GM18511 (cell line): Measurements from ENCODE around the gene ZNF320.
"Not testable (repeated sequence)": the region's sequence is repeated elsewhere in the genome, so short reads cannot be mapped to it uniquely, and the experiment has no call there.

Experiments used
- ATAC-seq: cut with Tn5 transposase; IDR thresholded peaks from one replicate; pipeline ENCODE4 v1.9.1; 2021; ENCODE audit warnings: mild to moderate bottlenecking, moderate library complexity; ENCODE audit not compliant: unreplicated experiment

Gene ZNF320

DNA sequence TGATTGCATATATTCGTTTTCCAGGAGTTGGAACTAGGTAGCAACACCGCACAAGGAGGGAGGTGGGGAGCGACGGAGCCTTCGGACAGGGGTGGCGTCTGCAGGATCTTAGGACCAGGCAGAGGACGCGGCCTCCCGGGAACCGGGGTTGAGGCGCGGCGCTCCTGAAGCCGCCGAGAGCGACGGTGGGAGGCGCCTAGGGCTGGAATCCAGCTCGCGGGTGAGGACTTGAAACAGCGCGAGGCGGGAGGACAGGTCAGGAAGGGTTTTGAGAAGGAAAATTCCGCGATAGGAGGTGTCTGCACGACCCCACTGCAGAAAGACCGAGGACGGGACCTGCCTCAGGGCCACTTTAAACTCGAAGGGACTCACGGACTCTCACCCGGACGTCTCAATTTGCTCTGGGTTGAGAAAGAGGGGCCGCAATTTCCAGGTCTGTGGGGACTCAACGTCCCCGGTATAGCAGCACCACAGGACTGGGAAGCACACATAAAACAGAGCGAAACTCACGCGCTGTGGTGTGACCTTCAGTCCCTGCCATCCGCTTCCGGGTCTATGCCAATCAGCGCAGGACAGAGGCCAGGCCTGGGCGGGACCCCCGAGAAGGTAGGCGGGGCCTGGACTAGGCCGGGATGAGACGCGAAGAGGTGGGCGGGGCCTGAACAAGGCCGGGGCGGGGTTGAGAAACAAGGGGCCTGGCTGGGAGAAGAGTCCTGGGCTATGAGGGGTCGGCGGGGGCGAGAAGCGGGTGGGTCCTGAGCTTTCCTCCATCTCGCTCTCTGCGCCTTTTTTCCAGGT is at the start of gene ZNF320:
TSS of gene ZNF320 (minus strand) at position 498 of the 798 bp plus-strand sequence. CDS start 7,380 bp downstream, outside the sequence.
- peak; percentile 98 for ATAC-seq

DNA sequence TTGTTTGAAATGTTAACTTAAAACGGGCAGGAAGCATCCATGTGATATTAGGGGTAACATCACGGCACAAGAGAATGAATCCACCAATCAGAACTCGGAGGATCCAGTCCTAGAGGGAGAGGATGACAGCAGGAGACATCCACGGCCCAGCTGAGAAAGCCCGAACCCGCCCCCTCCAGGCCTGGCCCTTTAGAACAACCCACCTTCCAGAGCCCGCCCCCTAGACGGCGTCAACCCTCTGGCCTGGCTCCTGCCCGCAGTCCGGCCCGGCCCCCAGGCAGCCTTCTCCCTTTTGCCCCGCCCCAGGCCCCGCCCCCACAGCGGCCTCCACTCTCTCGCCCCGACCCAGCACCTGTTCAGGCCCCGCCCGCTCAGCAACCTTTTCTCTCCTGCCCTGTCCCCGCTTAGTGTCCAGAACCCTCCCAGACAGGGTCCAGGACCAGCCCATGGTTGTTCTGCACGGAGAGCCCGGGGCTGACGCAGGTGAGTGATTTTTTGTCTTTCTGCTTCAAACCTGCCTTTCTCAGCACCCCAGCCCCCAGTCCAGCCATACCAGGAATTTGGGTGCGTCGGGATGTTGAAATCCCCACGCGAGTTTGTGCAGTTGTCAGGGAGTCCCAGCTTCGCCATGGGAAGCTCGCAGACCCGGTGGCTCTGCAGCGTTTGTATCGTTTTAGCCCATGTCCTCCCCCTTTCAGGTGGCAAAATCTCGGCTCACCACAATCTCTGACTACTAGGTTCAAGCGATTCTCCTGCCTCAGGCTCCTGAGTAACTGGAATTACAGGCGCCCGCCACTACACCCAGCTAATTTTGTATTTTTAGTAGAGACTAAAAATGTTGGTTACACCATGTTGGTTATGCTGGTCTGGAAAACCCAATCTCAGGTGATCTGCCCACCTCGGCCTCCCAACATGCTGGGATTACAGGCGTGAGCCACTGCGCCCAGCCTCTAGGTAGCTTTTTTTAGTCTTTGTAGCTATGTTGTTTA is 49.2 kb upstream of the ZNF320 start:
- no peak for ATAC-seq

DNA sequence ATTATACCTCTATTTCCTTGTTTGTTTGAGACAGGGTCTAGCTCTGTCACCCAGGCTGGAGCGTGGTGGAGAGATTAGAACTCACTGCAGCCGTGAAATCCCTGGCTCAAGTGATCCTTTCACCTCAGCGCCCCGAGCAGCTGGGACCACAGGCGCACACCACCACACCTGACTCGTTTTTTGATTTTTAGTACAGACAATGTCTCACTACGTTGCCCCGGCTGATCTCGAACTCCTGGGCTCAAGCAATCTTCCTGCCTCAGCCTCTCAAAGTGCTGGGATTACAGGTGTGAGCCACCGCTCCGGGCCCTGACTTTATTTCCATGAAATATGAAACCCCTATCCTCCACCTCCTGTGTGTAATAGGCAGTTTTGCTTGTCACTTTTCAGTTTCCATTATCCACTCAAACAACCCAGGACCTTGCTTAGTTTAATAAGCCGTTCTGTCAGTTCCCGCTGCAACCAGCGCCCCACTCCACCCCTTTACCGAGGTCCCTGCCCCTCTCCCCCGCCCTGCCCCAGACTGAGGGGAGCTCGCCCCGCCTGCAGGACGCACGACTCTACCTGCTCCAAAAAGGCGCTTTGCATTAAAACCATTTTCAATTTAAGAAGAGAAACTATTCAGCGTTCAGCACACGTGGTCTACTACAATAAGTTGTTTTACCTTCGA is 48.4 kb upstream of the ZNF320 start:
- ATAC-seq, result no peak

DNA sequence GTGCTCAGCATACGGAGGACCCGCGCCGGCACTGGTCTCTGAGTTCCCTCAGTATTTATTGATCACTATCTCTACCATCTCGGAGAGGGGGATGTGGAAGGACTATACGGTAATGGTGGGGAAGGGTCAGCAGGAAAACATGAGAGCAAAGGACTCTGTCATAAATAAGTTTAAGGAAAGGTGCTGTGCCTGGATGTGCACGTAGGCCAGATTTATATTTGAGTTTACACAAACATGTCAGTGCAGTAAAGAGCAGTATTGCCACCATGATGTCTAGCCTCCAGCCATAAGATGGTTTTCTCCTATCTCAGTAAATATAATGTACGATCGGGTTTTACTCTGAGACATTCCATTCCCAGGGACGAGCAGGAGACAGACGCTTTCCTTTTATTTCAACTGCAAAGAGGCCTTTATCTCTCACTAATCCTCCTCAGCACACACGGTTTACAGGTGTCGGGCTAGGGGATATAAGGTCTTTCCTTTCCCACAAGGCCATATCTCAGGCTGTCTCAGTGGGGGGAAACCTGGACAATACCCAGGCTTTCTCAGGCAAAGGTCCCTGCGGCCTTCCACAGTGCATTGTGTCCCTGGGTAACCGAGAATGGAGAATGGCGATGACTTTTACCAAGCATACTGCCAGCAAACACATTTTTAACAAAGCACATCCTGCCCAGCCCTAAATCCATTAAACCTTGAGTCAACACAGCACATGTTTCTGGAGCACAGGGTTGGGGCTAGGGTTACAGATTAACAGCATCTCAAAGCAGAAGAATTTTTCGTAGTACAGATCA is 47.5 kb upstream of the ZNF320 start:
- not testable (repeated sequence) for ATAC-seq

DNA sequence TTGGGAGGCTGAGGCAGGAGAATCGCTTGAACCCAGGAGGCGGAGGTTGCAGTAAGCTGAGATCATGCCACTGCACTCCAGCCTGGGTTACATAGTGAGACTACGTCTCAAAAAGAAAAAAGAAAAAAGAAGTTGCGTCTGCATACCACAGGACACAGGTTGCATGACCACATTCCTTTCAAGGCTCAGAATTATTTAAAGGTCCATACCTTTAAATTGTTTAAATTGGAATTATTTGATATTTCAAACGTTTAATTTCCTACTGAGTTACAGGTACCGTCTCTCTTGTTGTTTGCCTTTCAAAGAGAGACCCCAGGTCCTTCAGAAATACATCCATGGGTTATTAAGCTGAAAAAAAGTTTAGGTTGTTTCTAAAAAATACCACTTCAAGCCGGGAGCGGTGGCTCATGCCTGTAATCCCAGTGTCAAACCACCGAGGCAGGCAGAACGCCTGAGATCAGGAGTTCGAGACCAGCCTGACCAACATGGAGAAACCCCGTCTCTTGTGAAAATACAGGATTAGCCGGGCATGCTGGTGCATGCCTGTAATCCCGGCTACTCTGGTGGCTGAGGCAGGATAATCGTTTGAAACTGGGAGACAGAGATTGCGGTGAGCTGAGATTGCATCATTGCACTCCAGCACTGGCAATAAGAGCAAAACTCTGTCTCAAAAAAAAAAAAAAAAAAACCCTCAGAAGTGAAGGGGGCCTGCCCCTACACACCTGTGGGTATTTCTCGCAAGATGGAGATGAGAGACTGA is 46.6 kb upstream of the ZNF320 start:
- ATAC-seq, result no peak

DNA sequence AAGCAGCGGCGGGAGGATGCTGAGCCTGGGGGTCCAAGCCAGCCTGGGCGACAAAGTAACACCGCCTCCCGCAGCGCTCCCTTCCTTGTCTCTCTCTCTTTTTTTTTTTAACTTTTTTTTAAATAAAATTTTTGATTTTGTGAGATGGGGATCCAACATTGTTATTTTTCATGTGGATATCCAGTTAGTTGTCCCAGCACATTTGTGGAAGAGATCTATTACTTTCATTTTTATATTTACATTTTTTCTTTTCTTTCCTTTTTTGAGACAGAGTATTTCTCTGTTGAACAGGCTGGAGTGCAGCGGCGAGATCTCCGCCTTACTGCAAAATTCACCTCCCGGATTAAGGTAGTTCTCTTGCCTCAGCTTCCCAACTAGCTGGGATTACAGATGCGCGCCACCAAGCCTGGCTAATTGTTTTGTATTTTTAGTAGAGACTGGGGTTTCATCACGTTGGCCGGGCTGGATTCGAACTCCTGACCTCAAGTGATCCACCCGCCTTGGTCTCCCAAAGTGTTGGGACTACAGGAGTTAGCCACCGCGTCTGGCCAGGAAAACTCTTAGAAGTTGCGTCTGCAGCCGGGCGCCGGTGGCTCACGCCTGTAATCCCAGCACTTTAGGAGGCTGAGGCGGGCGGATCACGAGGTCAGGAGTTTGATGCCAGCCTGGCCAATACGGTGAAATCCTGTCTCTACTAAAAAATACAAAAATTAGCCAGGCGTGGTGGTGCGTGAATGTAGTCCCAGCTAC is 45.9 kb upstream of the ZNF320 start:
- peak; percentile 26 for ATAC-seq

DNA sequence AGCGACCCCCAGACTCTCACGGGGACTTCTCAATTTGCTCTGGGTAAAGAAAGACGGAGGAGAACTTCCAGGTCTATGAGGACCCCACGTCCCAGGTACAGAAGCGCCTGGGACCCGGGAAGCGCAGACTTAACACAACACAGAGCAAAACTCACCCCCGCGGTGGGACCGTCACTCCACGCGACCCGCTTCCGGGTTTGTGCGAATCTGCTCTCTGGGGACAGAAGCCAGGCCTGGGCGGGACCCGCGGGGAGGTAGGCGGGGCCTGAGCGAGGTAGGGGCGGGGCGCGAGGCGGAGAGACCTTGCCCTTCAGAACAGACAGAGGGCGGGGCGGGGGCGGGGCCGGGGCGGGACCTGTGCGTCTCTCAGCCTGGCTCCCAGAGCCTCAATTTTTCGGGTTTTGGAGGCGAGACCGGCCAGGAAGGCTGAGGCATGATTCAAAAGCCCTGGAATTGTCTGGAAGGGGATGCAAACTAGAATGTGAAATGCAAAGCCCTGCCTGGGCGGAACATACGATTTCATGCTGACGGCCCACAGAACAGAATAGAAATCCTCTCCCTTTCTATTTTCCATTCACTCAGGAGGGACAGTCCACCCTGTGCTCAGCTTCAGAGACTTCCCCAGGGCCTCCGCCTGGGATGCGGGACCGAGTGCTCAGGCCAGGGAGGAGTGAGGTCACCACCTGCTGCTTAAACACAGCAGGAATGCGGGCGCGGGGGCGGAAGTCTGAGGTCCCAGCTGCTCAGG is 45.1 kb upstream of the ZNF320 start:
- ATAC-seq, result peak; percentile 96

DNA sequence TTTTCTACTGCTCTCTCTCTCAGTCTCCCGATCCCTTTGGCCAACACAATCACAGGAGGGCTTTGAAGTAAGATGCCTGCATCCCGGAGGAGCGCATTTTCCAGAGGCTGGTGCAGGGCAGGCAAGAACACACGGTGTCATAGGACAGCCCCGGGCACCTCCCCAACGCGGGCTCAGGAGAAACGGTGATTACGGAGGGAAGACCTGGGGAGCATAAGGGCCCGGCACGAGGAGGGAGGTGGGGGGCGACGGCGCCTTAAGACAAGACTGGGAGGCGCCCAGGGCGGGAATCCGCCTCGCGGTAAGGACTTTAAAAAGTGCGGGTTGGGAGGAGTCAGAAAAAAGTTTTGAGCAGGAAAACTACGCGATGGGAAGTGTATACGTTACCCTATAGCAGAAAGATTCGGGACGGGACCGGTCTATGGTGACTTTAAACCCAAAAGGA is 44.5 kb upstream of the ZNF320 start:
- peak; percentile 40 for ATAC-seq

DNA sequence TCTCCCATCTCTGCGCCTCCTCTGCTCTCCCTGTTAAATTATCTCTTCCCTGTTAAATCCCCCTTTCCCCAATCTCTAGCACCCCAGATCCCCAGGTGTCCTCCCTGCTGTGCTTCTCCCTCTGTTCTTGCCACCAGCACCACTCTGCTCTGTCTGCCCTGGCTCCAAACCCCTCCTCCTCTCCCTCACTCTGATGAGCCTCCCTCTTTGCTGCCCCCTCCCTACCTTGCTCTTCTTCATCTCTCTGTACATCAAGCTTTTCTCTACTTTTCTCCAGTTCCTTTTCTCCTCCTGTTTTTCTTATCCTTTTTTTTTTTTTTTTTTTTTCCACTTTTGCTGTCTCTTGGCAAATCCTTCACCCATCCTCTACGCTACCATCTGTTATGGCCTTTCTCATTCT is 44.1 kb upstream of the ZNF320 start:
- not testable (repeated sequence) for ATAC-seq

DNA sequence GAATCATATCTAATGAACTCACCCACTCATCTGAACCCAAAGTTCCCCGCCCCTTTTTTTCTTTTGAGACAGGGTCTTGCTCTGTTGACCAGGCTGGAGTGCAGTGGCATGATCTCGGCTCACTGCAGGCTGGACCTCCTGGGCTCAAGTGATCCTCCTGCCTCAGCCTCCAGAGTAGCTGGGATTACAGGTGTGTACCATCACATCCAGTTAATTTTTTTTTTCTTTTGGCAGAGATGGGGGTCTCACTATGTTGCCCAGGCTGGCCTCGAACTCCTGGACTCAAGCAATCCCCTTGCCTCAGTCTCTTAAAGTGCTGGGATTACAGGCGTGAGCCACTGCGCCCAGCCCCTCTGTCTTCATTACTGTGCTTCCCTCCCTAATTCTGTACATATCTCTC is 43.5 kb upstream of the ZNF320 start:
- ATAC-seq, result not testable (repeated sequence)

DNA sequence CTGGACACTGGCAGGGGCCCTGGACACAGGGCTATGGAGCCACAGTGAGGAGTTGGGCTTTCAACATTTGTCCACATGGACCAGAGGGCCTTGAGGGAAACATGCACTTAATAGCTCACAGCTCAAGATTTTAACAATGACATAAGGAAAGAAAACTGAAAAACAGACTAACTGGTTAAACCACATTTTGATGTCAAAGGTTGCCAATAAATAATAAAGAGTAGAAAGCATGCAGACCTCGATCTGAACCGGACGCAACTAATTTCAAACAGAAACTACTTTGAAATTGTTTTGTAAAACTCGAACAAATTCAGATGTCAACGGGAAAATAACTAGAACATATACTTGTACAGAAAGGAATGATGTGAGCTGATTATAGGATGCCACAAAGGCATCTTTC is 41.3 kb upstream of the ZNF320 start:
- no peak for ATAC-seq

DNA sequence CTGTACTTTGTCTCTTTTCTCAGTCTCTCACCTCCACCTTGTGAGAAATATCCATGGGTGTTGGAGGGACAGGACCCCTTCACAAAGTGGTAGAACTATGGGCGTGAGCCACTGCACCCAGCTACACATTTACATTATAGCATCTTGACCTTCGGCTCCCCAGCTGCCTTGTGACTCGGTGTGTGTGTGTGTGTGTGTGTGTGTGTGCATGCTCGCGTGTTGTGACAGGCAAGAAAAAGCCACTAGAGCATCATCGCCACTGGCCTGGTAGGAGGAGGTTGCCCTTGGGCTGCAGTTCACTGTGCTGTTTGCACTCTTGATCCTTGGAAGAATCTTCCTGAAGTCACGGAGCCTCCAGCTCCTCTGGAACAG is 39.5 kb upstream of the ZNF320 start:
- ATAC-seq, result no peak

DNA sequence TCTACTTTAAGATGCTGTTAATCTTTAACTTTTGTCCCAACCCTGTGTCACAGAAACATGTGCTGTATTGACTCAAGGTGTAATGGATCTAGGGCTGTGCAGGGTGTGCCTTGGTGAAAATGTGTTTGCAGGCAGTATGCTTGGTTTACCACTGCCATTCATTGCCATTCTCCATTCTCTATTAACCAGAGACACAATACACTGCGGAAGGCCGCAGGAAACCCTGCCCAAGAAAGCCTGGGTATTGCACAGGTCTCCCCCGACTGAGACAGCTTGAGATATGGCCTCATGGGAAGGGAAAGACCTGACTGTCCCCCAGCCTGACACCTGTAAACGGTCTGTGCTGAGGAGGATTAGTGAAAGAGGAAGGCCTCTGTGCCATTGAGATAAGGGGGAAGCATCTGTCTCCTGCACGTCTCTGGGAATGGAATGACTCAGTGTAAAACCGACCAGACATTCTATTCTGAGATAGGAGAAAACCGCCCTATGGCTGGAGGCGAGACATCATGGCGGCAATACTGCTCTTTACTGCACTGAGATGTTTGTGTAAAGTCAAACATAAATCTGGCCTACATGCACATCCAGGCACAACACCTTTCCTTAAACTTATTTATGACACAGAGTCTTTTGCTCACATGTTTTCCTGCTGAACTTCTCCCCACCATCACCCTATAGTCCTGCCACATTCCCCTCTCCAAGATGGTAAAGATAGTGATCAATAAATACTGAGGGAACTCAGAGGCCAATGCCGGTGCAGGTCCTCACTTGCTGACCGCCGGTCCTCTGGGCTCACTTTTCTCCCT is 38.9 kb upstream of the ZNF320 start:
- ATAC-seq, result no peak

DNA sequence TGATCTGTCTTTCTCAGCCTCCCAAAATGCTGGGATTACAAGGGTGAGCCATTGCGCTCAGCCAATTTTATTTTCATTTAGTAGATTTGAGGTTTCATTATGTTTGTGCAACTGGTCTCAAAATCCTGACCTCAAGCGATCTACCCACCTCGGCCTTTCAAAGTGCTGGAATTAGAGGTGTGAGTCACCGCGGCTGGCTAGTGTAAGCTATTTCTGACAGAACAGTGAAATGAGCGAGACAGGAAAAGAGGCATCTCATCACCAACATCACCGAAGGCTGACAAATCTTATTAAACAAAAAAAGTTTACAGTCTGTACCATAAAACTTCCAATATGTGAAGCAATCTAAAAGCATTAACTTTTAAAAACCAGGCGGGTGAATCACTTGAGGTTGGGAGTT is 38.0 kb upstream of the ZNF320 start:
- no peak for ATAC-seq

DNA sequence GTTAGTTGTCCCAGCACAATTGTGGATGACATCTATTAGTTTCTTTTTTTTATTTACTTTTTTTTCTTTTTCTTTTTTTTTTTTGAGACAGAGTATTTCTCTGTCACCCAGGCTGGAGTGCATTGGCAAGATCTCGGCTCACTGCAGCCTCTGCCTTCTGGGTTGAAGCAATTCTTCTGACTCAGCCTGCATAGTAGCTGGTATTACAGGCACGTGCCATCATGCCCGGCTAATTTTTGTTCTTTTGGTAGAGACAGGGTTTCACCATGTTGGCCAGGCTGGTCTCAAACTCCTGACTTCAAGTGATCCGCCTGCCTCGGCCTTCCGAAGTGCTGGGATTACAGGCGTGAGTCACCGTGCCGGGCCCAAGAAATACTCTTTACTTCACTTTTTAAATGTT is 27.2 kb upstream of the ZNF320 start:
- not testable (repeated sequence) for ATAC-seq

DNA sequence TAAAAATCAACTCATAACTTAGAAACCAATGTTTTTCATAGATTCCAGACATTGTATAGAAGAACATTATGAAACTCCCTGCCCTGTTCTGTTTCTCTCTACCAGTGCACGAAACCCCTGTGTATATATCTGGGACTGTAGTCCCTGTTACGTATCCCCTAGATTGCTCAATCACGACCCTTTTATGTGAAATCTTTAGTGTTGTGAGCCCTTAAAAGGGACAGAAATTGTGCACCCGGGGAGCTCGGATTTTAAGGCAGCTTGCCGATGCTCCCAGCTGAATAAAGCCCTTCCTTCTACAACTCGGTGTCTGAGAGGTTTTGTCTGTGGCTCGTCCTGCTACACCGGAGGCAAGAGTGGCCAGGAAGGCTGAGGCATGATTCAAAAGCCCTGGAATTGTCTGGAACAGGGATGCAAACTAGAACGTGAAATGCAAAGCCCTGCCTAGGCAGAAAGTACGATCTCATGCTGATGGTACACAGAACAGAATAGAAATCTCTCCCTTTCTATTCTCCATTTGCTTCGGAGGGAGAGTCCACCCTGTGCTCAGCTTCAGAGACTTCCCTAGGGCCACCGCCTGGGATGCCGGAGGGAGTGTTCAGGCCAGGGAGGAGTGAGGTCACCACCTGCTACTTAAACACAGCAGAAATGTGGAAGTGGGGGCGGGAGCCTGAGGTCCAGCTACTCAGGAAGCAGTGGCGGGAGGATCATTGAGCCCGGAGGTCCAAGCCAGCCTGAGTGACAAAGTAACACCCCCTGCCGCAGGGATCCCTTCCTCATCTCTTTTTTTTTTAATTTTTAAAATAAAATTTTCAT is 26.6 kb upstream of the ZNF320 start:
- no peak for ATAC-seq
